OCI-LY7 (cell line): ENCODE measurements around the gene IFNA1. TPM values are rescaled to one million over a fixed set of nuclear protein-coding genes. Genes with fewer than 3 reads are reported as not detected.

Experiments used
- BruUV-seq: library from RNA; stranded (reverse); fragments of 400-500 nt; replicated peaks from 2 replicates; lab custom pipeline; 2021; lab: Mats Ljungman, UMichigan
- CTCF ChIA-PET: fragments of 300-600 bp; sonication (Branson Sonifier 250); formaldehyde crosslinking; loops from one replicate; lab custom pipeline; 2022; ENCODE audit warnings: antibody characterized with exemption; ENCODE audit not compliant: unreplicated experiment; lab: Charles Lee
- POLR2A ChIA-PET: fragments of 300-600 bp; sonication (Branson Sonifier 250); formaldehyde crosslinking; loops from one replicate; lab custom pipeline; 2022; ENCODE audit warnings: antibody characterized with exemption; lab: Charles Lee
- DNase-seq: peaks from one replicate; pipeline ENCODE4 v3.0.0-alpha.2; 2015; ENCODE audit warnings: low spot score
- H2AFZ ChIP-seq: fragments of 200-600 bp; sonication (generic), shearing (Covaris generic); 2 replicates; pipeline ENCODE4 v1.6.1; 2014; ENCODE audit warnings: mild to moderate bottlenecking, antibody characterized with exemption, low read length, moderate library complexity
- H3K27ac ChIP-seq: fragments of 200-600 bp; sonication (generic); 2 replicates; pipeline ENCODE4 v1.5.1; 2014; ENCODE audit warnings: mixed run types, low read depth, mild to moderate bottlenecking, moderate library complexity, low read length, inconsistent platforms; ENCODE audit not compliant: poor library complexity, severe bottlenecking
- H3K36me3 ChIP-seq: fragments of 200-600 bp; sonication (generic); 2 replicates; pipeline ENCODE4 v1.6.1; 2014; ENCODE audit warnings: mild to moderate bottlenecking, antibody characterized with exemption, low read length, moderate library complexity, mixed read lengths; ENCODE audit not compliant: insufficient read depth
- H3K4me1 ChIP-seq: fragments of 200-600 bp; sonication (generic); 2 replicates; pipeline ENCODE4 v1.5.1; 2014; ENCODE audit warnings: mild to moderate bottlenecking, low read length; ENCODE audit not compliant: insufficient read depth, poor library complexity, severe bottlenecking
- H3K4me2 ChIP-seq: fragments of 200-600 bp; sonication (generic); 2 replicates; pipeline ENCODE4 v1.6.1; 2014; ENCODE audit warnings: mild to moderate bottlenecking, low read length
- H3K4me3 ChIP-seq: fragments of 200-600 bp; sonication (generic); 2 replicates; pipeline ENCODE4 v1.5.1; 2014; ENCODE audit warnings: mild to moderate bottlenecking, low read depth, low read length; ENCODE audit not compliant: poor library complexity, severe bottlenecking
- H3K79me2 ChIP-seq: fragments of 200-600 bp; sonication (generic); 2 replicates; pipeline ENCODE4 v1.6.1; 2016; ENCODE audit warnings: low read depth, mild to moderate bottlenecking, low read length, moderate library complexity, mixed read lengths; ENCODE audit not compliant: insufficient read depth
- H3K9me2 ChIP-seq: fragments of 200-600 bp; sonication (generic); 2 replicates; pipeline ENCODE4 v1.6.1; 2016; ENCODE audit warnings: mild to moderate bottlenecking, low read length, mixed read lengths; ENCODE audit not compliant: insufficient read depth
- H3K9me3 ChIP-seq: fragments of 200-600 bp; sonication (generic); 2 replicates; pipeline ENCODE4 v1.6.1; 2014; ENCODE audit warnings: mild to moderate bottlenecking, mixed run types, low read length, mixed read lengths
- H4K20me1 ChIP-seq: fragments of 200-600 bp; sonication (generic); 2 replicates; pipeline ENCODE4 v1.6.1; 2014; ENCODE audit warnings: mild to moderate bottlenecking, antibody characterized with exemption, low read length, moderate library complexity, mixed read lengths; ENCODE audit not compliant: insufficient read depth
- CTCF ChIP-seq: fragments of 200-600 bp; sonication (generic); conservative IDR thresholded peaks from 2 replicates; pipeline ENCODE4 v1.5.1; 2014; ENCODE audit warnings: mild to moderate bottlenecking, antibody characterized with exemption, low read length, moderate library complexity, mixed read lengths
- EZH2phosphoT487 ChIP-seq: fragments of 200-600 bp; sonication (generic); IDR thresholded peaks from 2 replicates; pipeline ENCODE4 v1.6.1; 2018; ENCODE audit warnings: low read depth, borderline replicate concordance, mild to moderate bottlenecking, mixed run types, antibody characterized with exemption, low read length, moderate library complexity, mixed read lengths
- intact Hi-C: fragments of 100-400 bp; cut with micrococcal nuclease; formaldehyde crosslinking; loops from one replicate; pipeline ENCODE4 v1.10.0; 2022; ENCODE audit not compliant: unreplicated experiment
- total RNA-seq, 2 experiments: library from RNA; depleted of rRNA in 1 of 2; stranded (reverse); fragments of >200 nt in 1 of 2; shearing (Covaris generic) in 1 of 2; gene quantifications; 2 replicates each; pipeline ENCODE4 v1.2.3, GENCODE V29; 2014 to 2022

The IFNA1 gene
- total RNA-seq, 2 experiments from 2014 or later: not detected

- Histone ChIP-seq H3K9me2 (no peaks in the 10 kb centered on the region), H3K9me3 (no peaks in the 10 kb centered on the region), H2AFZ (no peak overlapping the region), H4K20me1 (no peaks in the 10 kb centered on the region), H3K4me2 (no peak overlapping the region), H3K27ac (no peak overlapping the region), H3K79me2 (no peaks in the 10 kb centered on the region), H3K4me3 (no peak overlapping the region), H3K36me3 (no peaks in the 10 kb centered on the region), H3K4me1 (no peaks in the 10 kb centered on the region)
- no TSS peak for BruUV-seq
- ChIA-PET POLR2A (no interaction called here), CTCF (no interaction called here)
- no peak for TF ChIP-seq CTCF
- no peak for TF ChIP-seq EZH2phosphoT487
- intact Hi-C loops: no loop called here
- DNase-seq: peak; percentile 1
Measured at GRCh38 chr9:21481470-21482056, 41.3 kb downstream of the IFNA1 start.

- CTCF ChIA-PET: no interaction called here
- intact Hi-C loops: no loop called here
- Histone ChIP-seq H3K79me2 (no peaks in the 10 kb centered on the region), H3K36me3 (no peaks in the 10 kb centered on the region), H3K4me2 (no peak within 1 kb of the TSS), H3K4me1 (no peaks in the 10 kb centered on the region), H4K20me1 (no peaks in the 10 kb centered on the region), H3K9me3 (no peaks in the 10 kb centered on the region), H3K4me3 (no peak within 1 kb of the TSS), H3K27ac (no peak within 1 kb of the TSS), H3K9me2 (no peaks in the 10 kb centered on the region), H2AFZ (no peak within 1 kb of the TSS)
- TF ChIP-seq CTCF: no peak
- POLR2A ChIA-PET: no interaction called here
- DNase-seq: no peak
- no TSS peak for BruUV-seq
Measured at GRCh38 chr9:21482213-21482612, 42.0 kb downstream of the IFNA1 start, which contains the start of gene IFNE. IFNE (minus strand) TSS chr9:21482313; CDS start chr9:21481694, 619 bp downstream.

Other genes starting within 250 kb of the IFNA1 start
- not detected in 2 replicates for gene IFNA7, start 238.2 kb upstream of the IFNA1 start, total RNA-seq (2014; rRNA removed; shearing (Covaris generic))
- gene IFNA7, start 238.2 kb upstream of the IFNA1 start, total RNA-seq (2022): not detected in 2 replicates
- gene IFNA10, start 233.3 kb upstream of the IFNA1 start, total RNA-seq (2014; rRNA removed; shearing (Covaris generic)): not detected in 2 replicates
- gene IFNA10, start 233.3 kb upstream of the IFNA1 start, total RNA-seq (2022): not detected in 2 replicates
- gene IFNA16, start 223.1 kb upstream of the IFNA1 start, total RNA-seq (2014; rRNA removed; shearing (Covaris generic)): not detected in 2 replicates
- not detected in 2 replicates for gene IFNA16, start 223.1 kb upstream of the IFNA1 start, total RNA-seq (2022)
- not detected in 2 replicates for gene IFNA17, start 212.2 kb upstream of the IFNA1 start, total RNA-seq (2014; rRNA removed; shearing (Covaris generic))
- not detected in 2 replicates for gene IFNA17, start 212.2 kb upstream of the IFNA1 start, total RNA-seq (2022)
- gene IFNA14, start 200.4 kb upstream of the IFNA1 start, total RNA-seq (2014; rRNA removed; shearing (Covaris generic)): not detected in 2 replicates
- gene IFNA14, start 200.4 kb upstream of the IFNA1 start, total RNA-seq (2022): not detected in 2 replicates
- not detected in 2 replicates for gene IFNA5, start 135.1 kb upstream of the IFNA1 start, total RNA-seq (2014; rRNA removed; shearing (Covaris generic))
- not detected in 2 replicates for gene IFNA5, start 135.1 kb upstream of the IFNA1 start, total RNA-seq (2022)
- 19.3 and 19.9 TPM in 2 replicates for gene KLHL9, start 105.0 kb upstream of the IFNA1 start, total RNA-seq (2014; rRNA removed; shearing (Covaris generic))
- 18.5 and 21.1 TPM in 2 replicates for gene KLHL9, start 105.0 kb upstream of the IFNA1 start, total RNA-seq (2022)
- gene IFNA6, start 89.6 kb upstream of the IFNA1 start, total RNA-seq (2014; rRNA removed; shearing (Covaris generic)): not detected in 2 replicates
- not detected in 2 replicates for gene IFNA6, start 89.6 kb upstream of the IFNA1 start, total RNA-seq (2022)
- gene IFNA13, start 72.4 kb upstream of the IFNA1 start, total RNA-seq (2014; rRNA removed; shearing (Covaris generic)): not detected in 2 replicates
- gene IFNA13, start 72.4 kb upstream of the IFNA1 start, total RNA-seq (2022): not detected in 2 replicates
- gene IFNA2, start 55.0 kb upstream of the IFNA1 start, total RNA-seq (2014; rRNA removed; shearing (Covaris generic)): not detected in 2 replicates
- not detected in 2 replicates for gene IFNA2, start 55.0 kb upstream of the IFNA1 start, total RNA-seq (2022)
- gene IFNA8, start 31.3 kb upstream of the IFNA1 start, total RNA-seq (2014; rRNA removed; shearing (Covaris generic)): not detected in 2 replicates
- gene IFNA8, start 31.3 kb upstream of the IFNA1 start, total RNA-seq (2022): not detected in 2 replicates
- not detected in 2 replicates for gene IFNE, start 41.9 kb downstream of the IFNA1 start, total RNA-seq (2014; rRNA removed; shearing (Covaris generic))
- not detected in 2 replicates for gene IFNE, start 41.9 kb downstream of the IFNA1 start, total RNA-seq (2022)